WTC11 (cell line): ENCODE results near the gene ZC3H12C.

Source experiments
- AR ChIP-seq: fragments of 250-450 bp; sonication (Bioruptor Pico); IDR thresholded peaks from 2 replicates; pipeline ENCODE4 v1.9.0; 2021; ENCODE audit warnings: mild to moderate bottlenecking
- CREB1 ChIP-seq: sonication (generic); formaldehyde crosslinking; IDR thresholded peaks from 2 replicates; pipeline ENCODE4 v1.8.0; 2023; ENCODE audit warnings: mild to moderate bottlenecking, missing genetic modification reagents
- ETV6 ChIP-seq: sonication (generic); formaldehyde crosslinking; IDR thresholded peaks from 2 replicates; pipeline ENCODE4 v1.8.1; 2022; ENCODE audit warnings: mild to moderate bottlenecking, missing genetic modification reagents
- FOXJ3 ChIP-seq: sonication (generic); formaldehyde crosslinking; IDR thresholded peaks from 2 replicates; pipeline ENCODE4 v1.9.0; 2021; ENCODE audit warnings: missing genetic modification reagents, mild to moderate bottlenecking, borderline replicate concordance
- FOXK1 ChIP-seq: sonication (generic); formaldehyde crosslinking; IDR thresholded peaks from 2 replicates; pipeline ENCODE4 v1.8.0; 2022; ENCODE audit warnings: mild to moderate bottlenecking, moderate library complexity, missing genetic modification reagents
- IRF2 ChIP-seq: sonication (generic); formaldehyde crosslinking; IDR thresholded peaks from 2 replicates; pipeline ENCODE4 v1.8.0; 2022; ENCODE audit warnings: low read depth, missing genetic modification reagents, borderline replicate concordance
- MLX ChIP-seq: sonication (generic); formaldehyde crosslinking; IDR thresholded peaks from 2 replicates; pipeline ENCODE4 v1.8.1; 2023; ENCODE audit warnings: mild to moderate bottlenecking, missing genetic modification reagents, moderate library complexity
- ZNF232 ChIP-seq: sonication (generic); formaldehyde crosslinking; IDR thresholded peaks from 2 replicates; pipeline ENCODE4 v1.8.0; 2022; ENCODE audit warnings: mild to moderate bottlenecking, missing genetic modification reagents
- TF ChIP-seq, protein P1 (sequence below): fragments of 200-600 bp; IDR thresholded peaks from 2 replicates; pipeline ENCODE4 v1.8.0; 2022; ENCODE audit warnings: antibody characterized with exemption
- TF ChIP-seq, protein P2 (sequence below): sonication (generic); formaldehyde crosslinking; IDR thresholded peaks from 2 replicates; pipeline ENCODE4 v1.8.1; 2022; ENCODE audit warnings: missing genetic modification reagents, borderline replicate concordance
- TF ChIP-seq, protein P3 (sequence below): sonication (generic); formaldehyde crosslinking; IDR thresholded peaks from 2 replicates; pipeline ENCODE4 v1.8.1; 2022; ENCODE audit warnings: low read depth, missing genetic modification reagents, borderline replicate concordance

GRCh38 chr11:110190885-110191284, 97.7 kb downstream of the ZC3H12C start:
- TF ChIP-seq, protein P1, sequence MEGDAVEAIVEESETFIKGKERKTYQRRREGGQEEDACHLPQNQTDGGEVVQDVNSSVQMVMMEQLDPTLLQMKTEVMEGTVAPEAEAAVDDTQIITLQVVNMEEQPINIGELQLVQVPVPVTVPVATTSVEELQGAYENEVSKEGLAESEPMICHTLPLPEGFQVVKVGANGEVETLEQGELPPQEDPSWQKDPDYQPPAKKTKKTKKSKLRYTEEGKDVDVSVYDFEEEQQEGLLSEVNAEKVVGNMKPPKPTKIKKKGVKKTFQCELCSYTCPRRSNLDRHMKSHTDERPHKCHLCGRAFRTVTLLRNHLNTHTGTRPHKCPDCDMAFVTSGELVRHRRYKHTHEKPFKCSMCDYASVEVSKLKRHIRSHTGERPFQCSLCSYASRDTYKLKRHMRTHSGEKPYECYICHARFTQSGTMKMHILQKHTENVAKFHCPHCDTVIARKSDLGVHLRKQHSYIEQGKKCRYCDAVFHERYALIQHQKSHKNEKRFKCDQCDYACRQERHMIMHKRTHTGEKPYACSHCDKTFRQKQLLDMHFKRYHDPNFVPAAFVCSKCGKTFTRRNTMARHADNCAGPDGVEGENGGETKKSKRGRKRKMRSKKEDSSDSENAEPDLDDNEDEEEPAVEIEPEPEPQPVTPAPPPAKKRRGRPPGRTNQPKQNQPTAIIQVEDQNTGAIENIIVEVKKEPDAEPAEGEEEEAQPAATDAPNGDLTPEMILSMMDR = no peak
- TF ChIP-seq IRF2 (CRISPR knock-in tag) = no peak
- TF ChIP-seq FOXK1 (CRISPR knock-in tag) = no peak
- TF ChIP-seq CREB1 (CRISPR knock-in tag) = no peak
- no peak for TF ChIP-seq MLX (CRISPR knock-in tag)
- no peak for TF ChIP-seq ZNF232 (CRISPR knock-in tag)
- TF ChIP-seq AR (CRISPR knock-in tag) = no peak
- TF ChIP-seq, protein P2, sequence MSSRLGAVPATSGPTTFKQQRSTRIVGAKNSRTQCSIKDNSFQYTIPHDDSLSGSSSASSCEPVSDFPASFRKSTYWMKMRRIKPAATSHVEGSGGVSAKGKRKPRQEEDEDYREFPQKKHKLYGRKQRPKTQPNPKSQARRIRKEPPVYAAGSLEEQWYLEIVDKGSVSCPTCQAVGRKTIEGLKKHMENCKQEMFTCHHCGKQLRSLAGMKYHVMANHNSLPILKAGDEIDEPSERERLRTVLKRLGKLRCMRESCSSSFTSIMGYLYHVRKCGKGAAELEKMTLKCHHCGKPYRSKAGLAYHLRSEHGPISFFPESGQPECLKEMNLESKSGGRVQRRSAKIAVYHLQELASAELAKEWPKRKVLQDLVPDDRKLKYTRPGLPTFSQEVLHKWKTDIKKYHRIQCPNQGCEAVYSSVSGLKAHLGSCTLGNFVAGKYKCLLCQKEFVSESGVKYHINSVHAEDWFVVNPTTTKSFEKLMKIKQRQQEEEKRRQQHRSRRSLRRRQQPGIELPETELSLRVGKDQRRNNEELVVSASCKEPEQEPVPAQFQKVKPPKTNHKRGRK = no peak
- TF ChIP-seq, protein P3, sequence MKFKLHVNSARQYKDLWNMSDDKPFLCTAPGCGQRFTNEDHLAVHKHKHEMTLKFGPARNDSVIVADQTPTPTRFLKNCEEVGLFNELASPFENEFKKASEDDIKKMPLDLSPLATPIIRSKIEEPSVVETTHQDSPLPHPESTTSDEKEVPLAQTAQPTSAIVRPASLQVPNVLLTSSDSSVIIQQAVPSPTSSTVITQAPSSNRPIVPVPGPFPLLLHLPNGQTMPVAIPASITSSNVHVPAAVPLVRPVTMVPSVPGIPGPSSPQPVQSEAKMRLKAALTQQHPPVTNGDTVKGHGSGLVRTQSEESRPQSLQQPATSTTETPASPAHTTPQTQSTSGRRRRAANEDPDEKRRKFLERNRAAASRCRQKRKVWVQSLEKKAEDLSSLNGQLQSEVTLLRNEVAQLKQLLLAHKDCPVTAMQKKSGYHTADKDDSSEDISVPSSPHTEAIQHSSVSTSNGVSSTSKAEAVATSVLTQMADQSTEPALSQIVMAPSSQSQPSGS (CRISPR knock-in tag) = no peak
- TF ChIP-seq ETV6 (CRISPR knock-in tag) = no peak
- TF ChIP-seq FOXJ3 = no peak
